ENCODE measurements around the gene MILR1.
"Not testable (repeated sequence)": the region's sequence is repeated elsewhere in the genome, so short reads cannot be mapped to it uniquely, and the experiment has no call there.

Gene MILR1

DNA sequence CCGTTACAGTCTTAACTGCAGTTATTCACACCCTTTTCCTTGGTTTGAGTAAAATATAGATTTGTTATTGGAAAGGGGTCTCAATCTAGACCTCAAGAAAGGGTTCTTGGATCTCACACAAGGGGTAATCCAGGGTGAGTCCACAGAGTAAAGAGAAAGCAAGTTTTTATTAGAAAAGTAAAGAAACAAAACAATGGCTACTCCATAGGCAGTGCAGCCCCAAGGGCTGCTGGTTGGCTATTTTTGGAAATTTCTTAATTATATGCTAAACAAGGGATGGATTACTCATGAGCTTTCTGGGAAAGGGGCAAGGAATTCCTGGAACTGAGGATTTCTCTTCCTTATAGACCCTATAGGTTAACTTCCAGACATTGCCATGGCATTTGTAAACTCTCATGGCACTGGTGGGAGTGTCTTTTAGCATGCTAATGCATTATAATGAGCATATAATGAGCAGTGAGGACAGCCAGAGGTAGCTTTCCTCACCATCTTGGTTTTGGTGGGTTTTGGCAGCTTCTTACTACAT lies 24.5 kb upstream of the MILR1 start:
- H3K36me3 ChIP-seq: no peaks in the 10 kb centered on the region
- no peaks in the 10 kb centered on the region for H3K9me3 ChIP-seq
- DNase-seq: no peak
- TF ChIP-seq, protein P1, sequence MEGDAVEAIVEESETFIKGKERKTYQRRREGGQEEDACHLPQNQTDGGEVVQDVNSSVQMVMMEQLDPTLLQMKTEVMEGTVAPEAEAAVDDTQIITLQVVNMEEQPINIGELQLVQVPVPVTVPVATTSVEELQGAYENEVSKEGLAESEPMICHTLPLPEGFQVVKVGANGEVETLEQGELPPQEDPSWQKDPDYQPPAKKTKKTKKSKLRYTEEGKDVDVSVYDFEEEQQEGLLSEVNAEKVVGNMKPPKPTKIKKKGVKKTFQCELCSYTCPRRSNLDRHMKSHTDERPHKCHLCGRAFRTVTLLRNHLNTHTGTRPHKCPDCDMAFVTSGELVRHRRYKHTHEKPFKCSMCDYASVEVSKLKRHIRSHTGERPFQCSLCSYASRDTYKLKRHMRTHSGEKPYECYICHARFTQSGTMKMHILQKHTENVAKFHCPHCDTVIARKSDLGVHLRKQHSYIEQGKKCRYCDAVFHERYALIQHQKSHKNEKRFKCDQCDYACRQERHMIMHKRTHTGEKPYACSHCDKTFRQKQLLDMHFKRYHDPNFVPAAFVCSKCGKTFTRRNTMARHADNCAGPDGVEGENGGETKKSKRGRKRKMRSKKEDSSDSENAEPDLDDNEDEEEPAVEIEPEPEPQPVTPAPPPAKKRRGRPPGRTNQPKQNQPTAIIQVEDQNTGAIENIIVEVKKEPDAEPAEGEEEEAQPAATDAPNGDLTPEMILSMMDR (IDR thresholded peaks at IDR 0.05; ENCODE audit: low read depth, low read length): no peak
- peaks cover 30% of the 10 kb centered on the region for H3K27me3 ChIP-seq
- no peaks in the 10 kb centered on the region for H3K4me1 ChIP-seq
- no peak overlapping the region for H3K4me3 ChIP-seq (ENCODE audit: low read depth, low read length)

DNA sequence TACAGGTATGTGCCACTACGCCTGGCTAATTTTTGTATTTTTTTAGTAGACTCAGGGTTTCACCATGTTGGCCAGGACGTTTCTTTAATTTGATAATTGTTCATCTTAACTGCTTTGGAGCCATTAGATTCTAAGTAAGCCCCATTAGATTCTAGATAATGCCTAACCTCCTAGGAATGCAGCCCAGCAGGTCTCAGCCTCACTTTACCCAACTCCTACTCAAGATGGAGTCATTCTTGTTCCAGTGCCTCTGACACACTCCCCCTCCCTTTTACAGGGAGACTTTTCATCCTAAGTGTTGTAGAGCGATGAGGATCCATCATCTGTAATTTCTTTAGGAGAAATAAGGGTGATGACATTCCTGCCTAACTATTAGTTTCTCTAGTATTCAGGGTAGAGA lies 23.7 kb upstream of the MILR1 start:
- Histone ChIP-seq H3K9me3 (no peaks in the 10 kb centered on the region), H3K36me3 (no peaks in the 10 kb centered on the region), H3K4me1 (no peaks in the 10 kb centered on the region), H3K27me3 (peaks cover 30% of the 10 kb centered on the region), H3K4me3 (ENCODE audit: low read depth, low read length) (no peak overlapping the region)
- no peak for DNase-seq
- TF ChIP-seq, protein P1 (IDR thresholded peaks at IDR 0.05; ENCODE audit: low read depth, low read length): no peak

DNA sequence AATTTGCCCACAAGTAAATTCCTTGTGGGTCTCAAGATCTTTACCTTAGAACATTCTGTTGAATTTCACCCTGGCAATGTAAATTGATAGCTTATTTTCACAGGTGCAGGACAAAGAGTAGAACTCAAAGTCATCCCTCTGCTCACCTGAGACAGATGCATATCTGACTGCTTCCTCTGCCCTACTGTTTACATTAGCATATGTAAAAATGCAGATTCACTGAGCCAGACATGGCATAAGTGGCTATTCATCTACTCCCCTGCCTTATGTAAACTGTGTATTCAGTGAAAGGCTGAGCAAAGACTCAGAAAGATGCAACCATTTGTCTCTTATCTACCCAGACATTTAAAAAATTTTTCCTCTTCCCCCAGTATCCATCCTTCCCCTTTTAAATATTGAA lies 22.3 kb upstream of the MILR1 start:
- Histone ChIP-seq H3K27me3 (peaks cover 30% of the 10 kb centered on the region), H3K36me3 (no peaks in the 10 kb centered on the region), H3K9me3 (no peaks in the 10 kb centered on the region), H3K4me3 (ENCODE audit: low read depth, low read length) (no peak overlapping the region), H3K4me1 (no peaks in the 10 kb centered on the region)
- no peak for DNase-seq
- TF ChIP-seq, protein P1 (IDR thresholded peaks at IDR 0.05; ENCODE audit: low read depth, low read length): no peak

DNA sequence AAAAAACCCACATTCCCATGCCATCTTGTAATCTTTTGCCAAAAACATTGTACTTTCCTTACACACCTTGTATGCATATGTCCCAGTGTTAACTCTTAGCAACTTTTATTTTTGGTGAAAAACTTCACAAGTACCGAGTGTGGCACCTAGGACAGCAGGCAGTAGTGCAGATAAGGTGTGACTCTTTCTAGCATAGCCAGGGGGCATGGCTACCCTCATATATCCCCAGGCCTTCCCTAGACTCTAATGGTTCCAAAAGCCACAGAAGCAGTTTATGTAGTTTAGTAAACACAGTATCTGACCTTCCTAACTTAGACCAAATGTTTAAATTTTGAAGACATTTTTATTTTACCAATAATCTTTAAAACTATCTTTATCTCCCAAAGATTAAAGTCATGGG lies 20.5 kb upstream of the MILR1 start:
- peaks cover 30% of the 10 kb centered on the region for H3K27me3 ChIP-seq
- TF ChIP-seq, protein P1 (IDR thresholded peaks at IDR 0.05; ENCODE audit: low read depth, low read length): no peak
- H3K9me3 ChIP-seq: no peaks in the 10 kb centered on the region

DNA sequence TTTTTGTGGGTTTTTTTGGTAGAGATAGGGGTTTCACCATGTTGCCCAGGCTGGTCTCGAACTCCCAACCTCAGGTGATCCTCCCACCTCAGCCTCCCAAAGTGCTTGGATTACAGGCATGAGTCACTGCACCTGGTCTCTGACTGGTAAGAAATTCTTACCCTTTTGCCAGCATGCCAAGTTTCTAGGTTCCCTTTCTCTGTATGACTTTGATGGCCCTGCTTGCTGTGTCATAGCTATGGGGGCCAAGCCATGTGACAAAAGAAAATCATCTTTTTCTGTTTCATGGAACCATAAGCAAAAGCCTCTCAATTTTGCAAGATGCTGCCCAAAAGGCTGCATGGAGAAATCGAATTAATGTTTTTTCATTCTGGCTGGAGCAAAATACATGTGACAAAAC lies 18.9 kb upstream of the MILR1 start:
- H3K27me3 ChIP-seq: peaks cover 27% of the 10 kb centered on the region
- not testable (repeated sequence) for H3K9me3 ChIP-seq; H3K36me3 ChIP-seq; DNase-seq; H3K4me3 ChIP-seq (ENCODE audit: low read depth, low read length); H3K4me1 ChIP-seq

More for the DNA sequence above, 20.5 kb upstream of the MILR1 start:
- no peak overlapping the region for H3K4me3 ChIP-seq (ENCODE audit: low read depth, low read length)
- no peaks in the 10 kb centered on the region for H3K4me1 ChIP-seq
- H3K36me3 ChIP-seq: no peaks in the 10 kb centered on the region
- no peak for DNase-seq

DNA sequence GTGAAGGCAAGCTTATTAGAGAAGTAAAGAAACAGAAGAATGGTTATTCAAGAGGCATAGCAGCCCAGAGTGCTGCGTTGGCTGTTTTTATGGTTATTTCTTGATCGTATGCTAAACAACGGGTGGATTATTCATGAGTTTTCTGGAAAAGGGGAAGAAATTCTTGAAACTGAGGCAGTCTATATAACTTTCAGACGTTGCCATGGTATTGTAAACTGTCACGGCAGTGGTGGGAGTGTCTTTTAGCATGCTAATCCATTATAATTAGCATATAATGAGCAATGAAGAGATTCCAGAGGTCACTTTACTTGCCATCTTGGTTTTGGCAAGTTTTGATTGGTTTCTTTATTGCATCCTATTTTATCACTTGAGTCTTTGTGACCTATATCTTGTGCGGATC lies 17.4 kb upstream of the MILR1 start:
- DNase-seq: no peak
- Histone ChIP-seq H3K4me3 (ENCODE audit: low read depth, low read length) (no peak overlapping the region), H3K4me1 (no peaks in the 10 kb centered on the region), H3K36me3 (no peaks in the 10 kb centered on the region), H3K9me3 (no peaks in the 10 kb centered on the region), H3K27me3 (peaks cover 14% of the 10 kb centered on the region)
- TF ChIP-seq, protein P1 (IDR thresholded peaks at IDR 0.05; ENCODE audit: low read depth, low read length): no peak

All from BE2C (cell line).